CD4-positive, alpha-beta T cell treated with Interleukin-17A for 4 hours (primary cell): ENCODE measurements around the gene FBXO21.
"Not testable (repeated sequence)": the region's sequence is repeated elsewhere in the genome, so short reads cannot be mapped to it uniquely, and the experiment has no call there.

Experiments
- DNase-seq: peaks from one replicate; pipeline ENCODE4 v3.0.0-alpha.2; 2020; ENCODE audit warnings: mixed read lengths

FBXO21 gene, protein sequence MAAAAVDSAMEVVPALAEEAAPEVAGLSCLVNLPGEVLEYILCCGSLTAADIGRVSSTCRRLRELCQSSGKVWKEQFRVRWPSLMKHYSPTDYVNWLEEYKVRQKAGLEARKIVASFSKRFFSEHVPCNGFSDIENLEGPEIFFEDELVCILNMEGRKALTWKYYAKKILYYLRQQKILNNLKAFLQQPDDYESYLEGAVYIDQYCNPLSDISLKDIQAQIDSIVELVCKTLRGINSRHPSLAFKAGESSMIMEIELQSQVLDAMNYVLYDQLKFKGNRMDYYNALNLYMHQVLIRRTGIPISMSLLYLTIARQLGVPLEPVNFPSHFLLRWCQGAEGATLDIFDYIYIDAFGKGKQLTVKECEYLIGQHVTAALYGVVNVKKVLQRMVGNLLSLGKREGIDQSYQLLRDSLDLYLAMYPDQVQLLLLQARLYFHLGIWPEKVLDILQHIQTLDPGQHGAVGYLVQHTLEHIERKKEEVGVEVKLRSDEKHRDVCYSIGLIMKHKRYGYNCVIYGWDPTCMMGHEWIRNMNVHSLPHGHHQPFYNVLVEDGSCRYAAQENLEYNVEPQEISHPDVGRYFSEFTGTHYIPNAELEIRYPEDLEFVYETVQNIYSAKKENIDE

GRCh38 chr12:117190210-117190781, at the start of gene FBXO21:
Gene FBXO21 (minus strand): TSS chr12:117190470. CDS start chr12:117190456, 14 bp downstream.
- DNase-seq, result peak; percentile 96

GRCh38 chr12:117236456-117237001, 46.3 kb upstream of the FBXO21 start:
- DNase-seq, result peak; percentile 75

DNA sequence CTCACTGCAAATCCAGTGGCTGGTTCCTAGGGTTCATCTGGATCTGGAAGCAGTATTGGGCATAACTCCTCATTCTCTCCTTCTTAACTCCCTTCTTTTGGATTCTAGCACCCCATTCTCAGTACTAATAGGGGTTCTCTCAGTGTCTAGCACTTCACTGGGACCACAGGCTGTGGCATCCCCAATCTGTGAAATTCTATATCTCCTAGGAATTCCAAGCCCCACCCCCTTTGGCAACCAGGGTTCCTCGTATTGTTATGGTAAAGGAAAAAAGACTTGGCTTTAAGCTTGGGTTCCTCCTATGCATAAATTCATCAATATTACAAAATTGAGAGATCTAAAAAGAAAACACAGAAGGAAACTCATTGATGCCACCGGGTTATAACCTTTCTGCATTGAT, 45.0 kb upstream of the FBXO21 start:
- no peak for DNase-seq

DNA sequence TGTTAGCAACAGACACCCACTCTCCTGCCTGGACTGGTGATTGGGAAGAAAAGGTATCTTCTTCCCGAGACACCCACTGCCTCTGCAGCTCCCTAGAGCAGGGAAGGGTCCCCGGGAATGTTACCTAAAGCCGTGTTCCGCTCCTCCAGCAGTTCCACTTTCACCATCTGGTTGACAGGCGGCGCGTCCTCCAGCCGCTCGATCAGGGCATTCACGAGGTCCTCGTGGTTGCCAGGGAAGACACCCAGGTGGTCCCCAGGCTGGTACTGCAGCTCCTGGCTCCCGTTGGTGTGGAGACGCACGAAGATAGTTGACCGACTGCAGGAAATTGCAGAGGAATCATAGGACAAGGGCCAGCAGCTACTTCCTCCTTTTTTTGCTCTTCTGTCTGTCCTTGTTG, 44.2 kb upstream of the FBXO21 start:
- no peak for DNase-seq

GRCh38 chr12:117231750-117232149, 41.5 kb upstream of the FBXO21 start:
- DNase-seq, result no peak

DNA sequence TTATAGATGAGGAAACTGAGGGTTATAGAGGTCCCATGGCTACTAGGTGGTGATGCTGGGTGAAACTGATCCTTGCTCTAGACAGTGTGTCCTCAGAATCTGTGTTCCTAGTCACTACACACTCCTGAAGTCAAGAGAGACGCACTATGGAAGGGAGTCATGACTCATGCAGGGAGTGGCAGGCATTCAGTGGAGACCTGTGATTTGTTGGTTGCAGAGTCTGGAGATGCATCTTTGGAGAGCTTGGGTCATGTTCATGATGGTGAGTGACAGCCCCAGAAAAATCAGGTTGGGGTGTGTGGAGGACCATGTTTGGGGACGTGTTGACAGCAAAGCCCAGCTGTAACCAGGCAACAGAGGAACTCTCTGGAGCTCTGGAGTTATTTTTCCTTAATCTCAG, 38.0 kb upstream of the FBXO21 start:
- DNase-seq, result no peak

GRCh38 chr12:117227000-117227653, 36.9 kb upstream of the FBXO21 start:
- no peak for DNase-seq

GRCh38 chr12:117226505-117226904, 36.2 kb upstream of the FBXO21 start:
- no peak for DNase-seq

DNA sequence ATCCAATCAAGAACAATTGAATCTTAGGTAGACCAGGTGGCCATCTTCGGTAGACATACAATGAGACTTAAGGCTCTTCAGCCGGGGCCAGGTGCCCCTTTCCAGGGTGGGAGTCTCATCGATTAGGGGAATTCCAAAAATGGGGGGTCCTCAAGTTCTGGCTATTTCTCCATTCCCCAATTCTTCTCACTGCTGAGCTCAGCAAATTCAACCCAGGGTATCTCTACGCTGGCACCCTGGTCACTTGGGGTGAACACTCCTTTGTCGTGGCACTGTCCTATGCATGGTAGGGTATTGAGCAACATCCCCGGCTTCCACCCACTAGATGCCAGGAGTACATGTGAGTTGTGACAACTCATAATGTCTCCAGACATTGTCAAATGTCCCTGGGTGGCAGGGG, 34.9 kb upstream of the FBXO21 start:
- DNase-seq, result no peak

- DNase-seq, result not testable (repeated sequence)
Measured at GRCh38 chr12:117220947-117221346, 30.7 kb upstream of the FBXO21 start.

DNA sequence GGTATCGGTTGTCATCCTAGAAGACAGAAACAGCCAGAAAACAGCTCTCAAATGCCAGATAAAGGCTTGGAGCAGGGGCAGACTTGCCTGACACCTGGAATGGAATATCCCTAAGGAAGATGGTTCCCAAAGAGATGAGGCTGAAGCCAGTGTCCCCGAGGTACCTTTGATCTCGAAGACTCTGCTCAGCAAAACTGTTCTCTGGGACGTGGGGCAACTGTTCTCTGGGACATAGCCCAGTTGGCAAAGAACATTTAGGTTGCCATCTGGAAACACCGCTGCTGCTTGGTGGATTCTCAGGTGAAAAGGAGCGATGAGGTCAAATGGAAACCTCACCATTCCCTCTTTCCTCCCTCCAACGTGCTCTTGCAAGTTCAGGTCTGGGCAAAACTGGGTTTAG, 27.9 kb upstream of the FBXO21 start:
- no peak for DNase-seq

GRCh38 chr12:117216686-117217085, 26.4 kb upstream of the FBXO21 start:
- no peak for DNase-seq

DNA sequence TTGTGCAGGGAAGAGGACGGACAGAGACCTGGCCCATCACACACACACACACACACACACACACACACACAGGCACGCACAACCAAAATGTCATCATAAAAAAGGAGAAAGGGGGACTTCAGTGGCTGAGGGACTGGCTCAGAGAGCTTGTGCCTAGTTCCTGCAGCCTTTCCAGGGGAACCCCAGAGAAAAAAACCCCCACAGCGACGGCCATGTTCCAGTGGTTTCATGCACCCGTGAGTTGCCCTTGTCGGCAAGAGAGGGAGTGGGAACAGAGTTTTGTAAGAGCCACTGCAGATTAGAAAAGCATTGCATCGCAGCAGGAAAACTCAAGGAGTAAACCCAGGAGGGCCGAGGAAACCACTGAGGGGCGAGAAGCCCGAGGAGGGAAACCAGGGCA, 24.5 kb upstream of the FBXO21 start:
- no peak for DNase-seq

GRCh38 chr12:117213295-117213808, 23.1 kb upstream of the FBXO21 start:
- DNase-seq, result no peak

DNA sequence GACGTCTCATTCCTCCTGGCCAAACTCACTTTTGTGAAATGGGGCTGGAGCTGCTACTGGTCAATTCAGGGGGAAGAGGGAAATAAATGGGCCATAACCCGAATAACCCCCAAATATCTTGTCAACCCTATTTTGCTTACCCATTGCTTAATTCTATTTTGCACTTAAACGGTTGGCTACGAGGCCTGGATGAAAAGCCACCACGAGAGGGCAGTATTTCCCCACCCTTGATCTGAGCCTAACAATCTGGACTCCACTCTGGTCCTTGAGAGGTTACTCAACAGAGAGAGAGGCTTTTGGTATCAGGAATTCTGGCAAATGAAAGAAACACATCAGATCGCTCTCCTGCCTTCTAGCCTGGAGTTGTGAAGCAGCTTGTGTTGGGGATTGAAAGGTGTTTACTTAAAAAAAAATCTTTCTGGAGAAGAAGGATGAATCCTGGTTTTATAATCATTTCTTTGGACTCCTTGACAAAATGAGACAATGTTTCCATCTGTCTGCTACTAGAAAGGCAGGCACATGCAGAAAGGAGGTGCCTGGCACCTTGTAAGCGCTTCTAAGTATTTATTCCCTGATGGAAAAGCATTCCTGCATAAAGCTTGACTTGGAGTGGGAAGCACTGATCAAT, 22.4 kb upstream of the FBXO21 start:
- DNase-seq, result peak; percentile 74

- DNase-seq, result no peak
Measured at GRCh38 chr12:117210266-117210918, 20.1 kb upstream of the FBXO21 start.

DNA sequence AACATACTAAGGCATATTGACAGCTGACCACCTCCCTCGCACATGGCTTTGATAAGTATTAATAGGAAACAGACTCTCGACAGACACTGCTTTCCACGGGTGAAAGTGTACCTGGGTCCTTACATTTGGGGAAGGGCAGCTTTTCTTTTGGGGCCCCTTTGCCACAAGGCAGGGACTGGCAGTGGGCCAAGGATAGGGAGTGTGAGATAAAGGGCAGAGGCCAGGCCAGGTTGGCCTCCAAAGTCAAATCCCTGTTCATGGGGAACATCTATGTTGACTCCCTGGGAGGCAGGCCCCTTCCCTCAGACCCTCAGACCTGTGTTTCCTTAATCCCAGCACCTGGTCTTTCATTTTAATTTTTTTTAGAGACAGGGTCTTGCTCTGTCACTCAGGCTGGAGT, 19.4 kb upstream of the FBXO21 start:
- DNase-seq, result no peak

- DNase-seq, result no peak
Measured at GRCh38 chr12:117208811-117209455, 18.7 kb upstream of the FBXO21 start.

- DNase-seq, result no peak
Measured at GRCh38 chr12:117208206-117208605, 17.9 kb upstream of the FBXO21 start.

DNA sequence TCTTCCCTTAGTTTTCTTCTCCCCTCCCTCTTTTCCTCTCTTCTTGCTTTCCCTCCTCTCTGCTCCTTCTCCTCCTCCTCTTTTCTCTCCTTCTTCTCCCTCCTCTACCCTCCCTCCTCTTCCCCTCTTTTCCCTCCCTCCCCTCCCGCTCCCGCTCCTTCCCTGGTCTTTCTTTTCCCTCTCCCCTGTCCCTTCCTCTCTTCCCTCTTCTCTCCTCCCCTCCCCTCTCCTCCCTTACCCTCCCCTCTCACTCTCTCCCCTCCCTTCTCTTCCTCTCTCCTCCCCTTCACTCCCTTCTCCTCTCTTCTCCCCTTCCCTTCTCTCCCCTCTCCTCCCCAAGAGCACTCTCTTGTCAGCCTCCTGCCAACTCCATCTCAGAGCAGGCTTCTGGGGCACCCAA, 17.4 kb upstream of the FBXO21 start:
- no peak for DNase-seq

GRCh38 chr12:117202556-117202955, 12.3 kb upstream of the FBXO21 start:
- DNase-seq, result no peak

DNA sequence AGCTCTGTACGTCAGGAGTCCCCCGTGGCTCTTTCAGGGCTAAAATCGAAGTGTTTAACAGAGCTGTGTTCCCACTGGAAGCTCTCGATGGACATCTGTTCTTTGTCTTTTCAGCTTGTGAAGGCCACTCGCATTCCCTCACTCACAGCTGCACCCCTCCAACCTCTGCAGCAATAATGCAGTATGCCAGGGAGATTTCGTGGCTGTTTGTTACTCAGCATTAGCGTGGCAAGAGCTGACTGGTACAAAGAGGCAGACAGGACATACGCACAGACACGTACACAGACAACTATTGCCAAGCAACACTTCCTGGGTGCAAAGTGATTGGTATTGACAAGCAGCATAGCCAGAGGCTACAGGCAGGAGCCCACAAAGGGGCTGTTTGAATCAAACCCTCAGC, 11.8 kb upstream of the FBXO21 start:
- DNase-seq, result no peak
